ENCODE results near the gene TMEM161B.
"Not testable (repeated sequence)": the region's sequence is repeated elsewhere in the genome, so short reads cannot be mapped to it uniquely, and the experiment has no call there.

TMEM161B gene

DNA sequence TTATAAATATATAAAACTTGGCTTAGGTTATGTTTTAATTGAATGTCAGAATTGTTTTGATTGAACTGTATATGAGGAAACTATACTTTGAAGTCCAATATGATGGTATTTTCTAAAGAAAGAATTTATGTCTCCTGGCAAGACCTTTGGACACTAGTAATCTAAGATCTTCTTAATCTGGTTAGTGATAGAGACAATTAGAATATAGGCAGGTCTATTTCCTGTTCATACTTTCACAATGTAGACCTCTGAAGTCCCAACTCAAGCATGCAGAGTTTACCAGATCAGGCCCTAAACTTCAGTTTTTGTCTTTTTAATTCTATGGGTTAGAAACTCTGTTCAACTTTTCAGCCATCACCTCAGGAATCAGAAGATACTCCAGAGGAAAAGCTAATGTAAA lies 6.9 kb upstream of the TMEM161B start:
- Histone ChIP-seq H3K27me3 (ENCODE audit: insufficient read depth, low read length) (no peaks in the 10 kb centered on the region), H3K4me3 (ENCODE audit: low read length) (no peak overlapping the region), H3K9ac (ENCODE audit: low read depth, low read length) (no peak overlapping the region), H3K9me3 (ENCODE audit: insufficient read depth, low read depth, low read length) (no peaks in the 10 kb centered on the region), H3K4me1 (ENCODE audit: insufficient read depth, low read length) (peaks cover 2% of the 10 kb centered on the region; the same call in 1 of the 2 replicates), H3K27ac (ENCODE audit: low read length) (no peak overlapping the region), H3K36me3 (ENCODE audit: insufficient read depth, low read depth, low read length) (peaks cover 65% of the 10 kb centered on the region)

DNA sequence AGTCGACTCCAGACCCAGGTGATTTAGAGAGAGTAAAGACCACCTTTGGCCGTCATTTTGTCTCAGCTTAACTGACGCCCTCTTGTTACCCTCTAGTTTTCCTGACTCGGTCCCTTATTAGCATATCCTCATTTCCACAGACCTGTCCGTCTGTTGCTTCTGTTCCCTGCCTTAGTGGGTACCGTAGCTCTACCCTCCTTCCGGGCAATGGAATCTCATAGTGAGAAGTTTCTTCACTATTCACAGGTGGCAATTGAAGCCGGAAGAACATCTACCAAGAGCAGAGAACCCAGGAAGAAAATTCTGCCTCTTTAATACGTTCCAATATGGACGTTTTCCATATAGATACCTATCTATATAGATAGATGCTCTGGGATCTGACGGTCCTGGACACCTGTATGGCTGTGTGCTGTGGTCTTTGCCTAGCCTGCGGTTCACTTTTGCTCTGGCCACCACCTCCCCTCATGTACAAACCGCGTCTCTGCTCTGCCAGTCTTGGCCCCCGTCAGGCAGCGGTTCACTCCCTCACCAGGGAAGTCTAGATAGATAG lies 652 bp upstream of the TMEM161B start:
- Histone ChIP-seq H3K4me1 (ENCODE audit: insufficient read depth, low read length) (peaks cover 13% of the 10 kb centered on the region; the same call in 1 of the 2 replicates), H3K27ac (ENCODE audit: low read length) (no peak overlapping the region), H3K4me3 (ENCODE audit: low read length) (peak overlapping the region; percentile 99), H3K9me3 (ENCODE audit: insufficient read depth, low read depth, low read length) (peaks cover 15% of the 10 kb centered on the region), H3K27me3 (ENCODE audit: insufficient read depth, low read length) (no peaks in the 10 kb centered on the region), H3K36me3 (ENCODE audit: insufficient read depth, low read depth, low read length) (peaks cover 46% of the 10 kb centered on the region), H3K9ac (ENCODE audit: low read depth, low read length) (peak overlapping the region; percentile 86; the same call in 1 of the 2 replicates)

DNA sequence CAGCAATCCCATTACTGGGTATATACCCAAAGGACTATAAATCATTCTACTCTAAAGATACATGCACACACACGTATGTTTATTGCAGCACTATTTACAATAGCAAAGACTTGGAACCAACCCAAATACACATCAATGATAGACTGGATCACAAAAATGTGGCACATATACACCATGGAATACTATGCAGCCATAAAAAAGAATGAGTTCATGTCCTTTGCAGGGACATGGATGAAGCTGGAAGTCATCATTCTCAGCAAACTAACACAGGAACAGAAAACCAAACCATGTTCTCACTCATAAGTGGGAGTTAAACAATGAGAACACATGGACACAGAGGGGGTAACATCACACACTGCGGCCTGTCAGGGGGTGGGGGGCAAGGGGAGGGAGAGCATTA lies 4.1 kb downstream of the TMEM161B start:
- H3K36me3 ChIP-seq (ENCODE audit: insufficient read depth, low read depth, low read length); H3K27me3 ChIP-seq (ENCODE audit: insufficient read depth, low read length); H3K27ac ChIP-seq (ENCODE audit: low read length): not testable (repeated sequence)

DNA sequence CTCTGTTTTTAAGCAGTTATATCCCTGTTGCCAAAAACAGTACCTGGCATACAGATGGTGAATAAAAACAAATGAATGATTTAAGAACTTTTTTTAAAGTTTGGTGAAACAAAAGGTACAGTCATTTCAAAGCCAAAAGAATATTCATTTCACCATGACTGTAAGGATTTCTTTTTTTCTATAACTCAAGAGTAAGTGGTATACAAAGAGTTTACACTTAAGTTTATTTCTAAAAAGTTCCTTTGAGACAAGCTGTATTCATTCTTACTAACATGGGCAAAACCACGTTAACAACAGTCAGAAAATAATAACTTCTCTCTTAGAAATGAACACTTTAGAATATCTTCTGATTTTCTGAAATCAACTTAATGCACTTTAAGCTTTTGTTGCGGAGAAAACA lies 5.3 kb downstream of the TMEM161B start:
- H3K4me3 ChIP-seq (ENCODE audit: low read length), result no peak overlapping the region
- no peak overlapping the region for H3K27ac ChIP-seq (ENCODE audit: low read length)
- H3K9me3 ChIP-seq (ENCODE audit: insufficient read depth, low read depth, low read length), result peaks cover 15% of the 10 kb centered on the region
- no peaks in the 10 kb centered on the region for H3K27me3 ChIP-seq (ENCODE audit: insufficient read depth, low read length)
- H3K4me1 ChIP-seq (ENCODE audit: insufficient read depth, low read length), result peaks cover 15% of the 10 kb centered on the region; the same call in 1 of the 2 replicates
- H3K36me3 ChIP-seq (ENCODE audit: insufficient read depth, low read depth, low read length), result peaks cover 9% of the 10 kb centered on the region; the same call in 1 of the 2 replicates
- no peak overlapping the region for H3K9ac ChIP-seq (ENCODE audit: low read depth, low read length)

More for the DNA sequence above, 4.1 kb downstream of the TMEM161B start:
- peaks cover 15% of the 10 kb centered on the region for H3K9me3 ChIP-seq (ENCODE audit: insufficient read depth, low read depth, low read length)
- H3K9ac ChIP-seq (ENCODE audit: low read depth, low read length); H3K4me3 ChIP-seq (ENCODE audit: low read length); H3K4me1 ChIP-seq (ENCODE audit: insufficient read depth, low read length): not testable (repeated sequence)

DNA sequence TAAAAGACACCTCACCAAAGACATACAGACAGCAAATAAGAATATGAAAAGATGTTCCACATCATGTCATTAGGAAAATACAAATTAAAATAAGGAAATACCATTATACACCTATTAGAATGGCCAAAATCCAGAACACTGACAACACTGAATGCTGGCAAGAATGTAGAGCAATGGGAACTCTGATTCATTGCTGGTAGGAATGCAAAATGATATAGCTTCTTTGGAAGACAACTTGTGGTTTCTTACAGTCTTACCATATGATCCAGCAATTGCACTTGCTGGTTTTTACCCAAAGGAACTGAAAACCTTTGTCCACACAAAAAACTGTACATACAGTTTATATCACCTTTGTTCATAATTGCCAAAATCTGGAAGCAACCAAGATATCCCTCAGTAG lies 6.5 kb downstream of the TMEM161B start:
- Histone ChIP-seq H3K36me3 (ENCODE audit: insufficient read depth, low read depth, low read length) (peaks cover 9% of the 10 kb centered on the region; the same call in 1 of the 2 replicates), H3K9ac (ENCODE audit: low read depth, low read length) (no peak overlapping the region), H3K4me3 (ENCODE audit: low read length) (no peak overlapping the region), H3K4me1 (ENCODE audit: insufficient read depth, low read length) (peaks cover 21% of the 10 kb centered on the region), H3K27me3 (ENCODE audit: insufficient read depth, low read length) (no peaks in the 10 kb centered on the region), H3K27ac (ENCODE audit: low read length) (no peak overlapping the region), H3K9me3 (ENCODE audit: insufficient read depth, low read depth, low read length) (peaks cover 15% of the 10 kb centered on the region)

DNA sequence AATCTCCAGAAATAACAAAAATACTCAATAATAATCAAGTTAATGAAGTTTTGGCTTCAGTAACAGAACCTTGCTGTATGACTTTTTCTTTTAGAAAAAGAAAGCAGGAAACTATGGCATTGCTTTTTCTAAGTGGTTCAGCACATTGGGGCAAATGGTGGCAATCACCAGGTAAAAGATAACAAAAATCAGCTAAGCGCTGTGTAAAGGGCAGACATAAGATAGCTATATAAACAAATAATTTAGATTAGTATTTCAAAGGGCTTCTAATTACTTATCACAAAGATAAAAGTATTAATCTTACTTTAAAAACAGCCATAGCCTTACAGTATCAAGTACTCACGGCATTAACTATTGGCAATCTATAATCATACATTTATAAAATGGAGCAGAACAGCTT lies 10.0 kb downstream of the TMEM161B start:
- H3K9me3 ChIP-seq (ENCODE audit: insufficient read depth, low read depth, low read length), result no peaks in the 10 kb centered on the region
- H3K27ac ChIP-seq (ENCODE audit: low read length), result no peak overlapping the region
- no peaks in the 10 kb centered on the region for H3K27me3 ChIP-seq (ENCODE audit: insufficient read depth, low read length)
- H3K36me3 ChIP-seq (ENCODE audit: insufficient read depth, low read depth, low read length), result no peaks in the 10 kb centered on the region; the same call in 1 of the 2 replicates
- no peak overlapping the region; the same call in 1 of the 2 replicates for H3K9ac ChIP-seq (ENCODE audit: low read depth, low read length)
- H3K4me3 ChIP-seq (ENCODE audit: low read length), result no peak overlapping the region
- peaks cover 45% of the 10 kb centered on the region for H3K4me1 ChIP-seq (ENCODE audit: insufficient read depth, low read length)

DNA sequence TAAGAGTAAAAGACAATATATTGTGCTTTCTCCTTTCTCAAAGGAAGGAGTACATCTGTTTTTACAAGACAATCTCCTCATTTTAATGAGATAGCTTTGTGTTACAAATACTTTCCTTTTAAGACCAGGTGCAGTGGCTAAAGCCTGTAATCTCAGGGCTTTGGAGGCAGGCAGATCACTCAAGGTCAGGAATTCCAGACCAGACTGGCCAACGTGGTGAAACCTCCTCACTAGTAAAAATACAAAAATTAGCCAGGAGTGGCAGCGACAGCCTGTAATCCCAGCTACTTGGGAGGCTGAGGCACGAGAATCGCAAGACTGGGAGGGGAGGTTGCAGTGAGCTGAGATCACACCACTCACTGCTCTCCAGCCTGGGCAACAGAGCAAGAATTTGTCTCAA lies 11.8 kb downstream of the TMEM161B start:
- Histone ChIP-seq H3K4me3 (ENCODE audit: low read length) (peak overlapping the region; percentile 35; the same call in 1 of the 2 replicates), H3K27ac (ENCODE audit: low read length) (peak overlapping the region; percentile 26), H3K9me3 (ENCODE audit: insufficient read depth, low read depth, low read length) (no peaks in the 10 kb centered on the region), H3K27me3 (ENCODE audit: insufficient read depth, low read length) (no peaks in the 10 kb centered on the region), H3K4me1 (ENCODE audit: insufficient read depth, low read length) (peaks cover 50% of the 10 kb centered on the region), H3K9ac (ENCODE audit: low read depth, low read length) (peak overlapping the region; percentile 66), H3K36me3 (ENCODE audit: insufficient read depth, low read depth, low read length) (no peaks in the 10 kb centered on the region)

DNA sequence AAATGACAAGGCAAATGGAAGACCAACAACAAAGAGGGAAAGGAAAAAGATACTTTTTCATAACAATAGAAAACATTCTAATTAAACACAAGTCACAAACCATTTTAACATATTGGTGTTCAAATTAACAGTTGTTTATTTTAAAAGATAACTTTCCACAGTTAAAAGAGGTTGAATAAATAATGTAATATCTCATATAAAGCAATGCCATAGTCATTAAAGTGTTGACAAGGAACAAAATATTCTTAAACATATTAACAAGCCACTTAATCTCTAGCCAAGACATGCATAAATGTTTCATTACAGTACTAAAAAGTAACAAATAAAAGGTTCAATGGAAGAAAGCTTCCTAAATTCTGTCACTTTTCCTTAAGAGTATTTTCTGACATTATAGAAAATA lies 12.6 kb downstream of the TMEM161B start:
- H3K27ac ChIP-seq (ENCODE audit: low read length), result peak overlapping the region; percentile 72
- peak overlapping the region; percentile 35; the same call in 1 of the 2 replicates for H3K4me3 ChIP-seq (ENCODE audit: low read length)

DNA sequence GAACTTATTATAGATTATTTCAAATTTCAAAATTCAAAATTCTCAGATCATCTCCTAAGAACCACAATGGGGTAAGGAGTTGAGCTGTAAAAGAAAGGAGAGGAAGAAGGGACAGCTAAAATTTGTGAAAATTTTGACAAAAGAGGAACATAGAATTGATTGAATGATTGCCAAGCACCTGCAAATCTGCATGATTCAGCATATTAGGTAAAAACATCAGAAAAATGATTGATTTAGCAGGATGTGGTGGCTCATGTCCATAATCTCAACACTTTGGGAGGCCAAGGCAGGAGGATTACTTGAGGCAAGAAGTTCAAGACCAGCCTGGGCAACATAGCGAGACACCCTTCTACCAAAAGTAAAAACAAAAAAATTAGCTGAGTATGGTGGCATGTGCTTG lies 14.3 kb downstream of the TMEM161B start:
- H3K4me1 ChIP-seq (ENCODE audit: insufficient read depth, low read length), result peaks cover 48% of the 10 kb centered on the region

More for the DNA sequence above, 12.6 kb downstream of the TMEM161B start:
- no peaks in the 10 kb centered on the region for H3K36me3 ChIP-seq (ENCODE audit: insufficient read depth, low read depth, low read length)
- peak overlapping the region; percentile 66 for H3K9ac ChIP-seq (ENCODE audit: low read depth, low read length)
- no peaks in the 10 kb centered on the region for H3K9me3 ChIP-seq (ENCODE audit: insufficient read depth, low read depth, low read length)
- H3K4me1 ChIP-seq (ENCODE audit: insufficient read depth, low read length), result peaks cover 50% of the 10 kb centered on the region
- no peaks in the 10 kb centered on the region for H3K27me3 ChIP-seq (ENCODE audit: insufficient read depth, low read length)

DNA sequence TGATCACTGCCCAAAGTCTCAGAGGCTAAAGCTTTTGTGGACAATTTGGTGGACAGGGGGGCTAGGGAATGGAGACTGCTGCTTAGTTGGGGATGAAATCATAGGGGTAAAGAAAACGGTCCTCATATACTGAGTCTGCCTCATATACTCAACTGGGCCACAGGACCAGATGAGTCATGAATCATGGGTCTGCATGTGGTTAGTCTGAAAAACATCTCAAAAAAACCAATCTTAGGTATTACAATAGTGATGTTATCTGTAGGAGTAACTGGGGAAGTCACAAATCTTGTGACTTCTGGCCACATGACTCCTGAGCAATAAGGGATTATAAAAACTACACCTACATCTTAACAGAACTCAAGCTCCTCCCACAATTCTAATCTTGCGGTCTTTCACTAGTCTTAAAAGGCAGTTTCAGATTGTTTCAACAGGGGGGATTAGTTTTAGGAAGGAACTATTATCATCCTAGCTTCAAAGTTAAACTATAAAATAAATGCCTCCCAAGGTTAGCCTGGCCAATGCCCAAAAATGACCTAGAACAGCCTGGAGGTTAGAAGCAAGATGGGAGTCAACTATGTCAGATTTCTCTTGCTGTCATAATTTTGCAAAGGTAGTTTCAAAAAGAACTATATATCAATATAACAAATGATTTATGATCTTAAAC lies 17.5 kb downstream of the TMEM161B start:
- Histone ChIP-seq H3K27ac (ENCODE audit: low read length) (no peak overlapping the region), H3K9me3 (ENCODE audit: insufficient read depth, low read depth, low read length) (no peaks in the 10 kb centered on the region), H3K36me3 (ENCODE audit: insufficient read depth, low read depth, low read length) (no peaks in the 10 kb centered on the region), H3K4me3 (ENCODE audit: low read length) (no peak overlapping the region), H3K9ac (ENCODE audit: low read depth, low read length) (no peak overlapping the region), H3K4me1 (ENCODE audit: insufficient read depth, low read length) (peaks cover 47% of the 10 kb centered on the region), H3K27me3 (ENCODE audit: insufficient read depth, low read length) (no peaks in the 10 kb centered on the region)

More for the DNA sequence above, 14.3 kb downstream of the TMEM161B start:
- no peak overlapping the region for H3K4me3 ChIP-seq (ENCODE audit: low read length)
- H3K27ac ChIP-seq (ENCODE audit: low read length), result no peak overlapping the region
- H3K9ac ChIP-seq (ENCODE audit: low read depth, low read length), result no peak overlapping the region
- H3K9me3 ChIP-seq (ENCODE audit: insufficient read depth, low read depth, low read length), result no peaks in the 10 kb centered on the region
- no peaks in the 10 kb centered on the region for H3K36me3 ChIP-seq (ENCODE audit: insufficient read depth, low read depth, low read length)
- no peaks in the 10 kb centered on the region for H3K27me3 ChIP-seq (ENCODE audit: insufficient read depth, low read length)

DNA sequence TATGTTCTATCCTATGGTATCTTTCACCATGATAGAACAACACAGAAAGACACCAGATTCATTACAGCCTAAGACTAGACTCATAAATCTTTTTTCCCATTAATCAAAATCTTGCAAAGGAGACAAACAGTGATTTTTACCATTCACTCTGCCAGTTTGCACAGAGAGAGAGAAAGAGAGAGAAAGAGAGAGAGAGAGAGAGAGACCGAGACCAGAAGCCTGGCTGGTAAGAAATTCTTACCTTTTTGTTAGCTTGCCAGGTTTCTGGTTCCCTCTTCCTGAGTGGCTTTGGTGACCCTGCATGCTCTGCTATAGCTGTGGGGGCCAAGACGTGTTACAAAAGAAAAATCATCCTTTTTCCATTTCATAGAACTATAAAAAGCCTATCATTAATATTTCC lies 18.6 kb downstream of the TMEM161B start:
- Histone ChIP-seq H3K27me3 (ENCODE audit: insufficient read depth, low read length) (no peaks in the 10 kb centered on the region), H3K27ac (ENCODE audit: low read length) (no peak overlapping the region), H3K4me3 (ENCODE audit: low read length) (no peak overlapping the region), H3K9me3 (ENCODE audit: insufficient read depth, low read depth, low read length) (no peaks in the 10 kb centered on the region), H3K4me1 (ENCODE audit: insufficient read depth, low read length) (peaks cover 45% of the 10 kb centered on the region), H3K36me3 (ENCODE audit: insufficient read depth, low read depth, low read length) (no peaks in the 10 kb centered on the region), H3K9ac (ENCODE audit: low read depth, low read length) (no peak overlapping the region)

All from iPS-20b (cell line).